Glutamatergic neuron (in vitro differentiated cells): ENCODE data around the gene WDFY4. TPM values are rescaled to one million over a fixed set of nuclear protein-coding genes. Genes with fewer than 3 reads are reported as not detected.

Experiments
- DNase-seq: peaks from one replicate; pipeline ENCODE4 v3.0.0; 2022
- H3K27ac Mint-ChIP-seq: one replicate; pipeline ENCODE4 v1.8.0; 2020; ENCODE audit warnings: mild to moderate bottlenecking, mixed read lengths, inconsistent platforms; ENCODE audit not compliant: unreplicated experiment
- H3K27me3 Mint-ChIP-seq: one replicate; pipeline ENCODE4 v1.8.0; 2020; ENCODE audit warnings: mild to moderate bottlenecking, moderate library complexity, mixed read lengths, inconsistent platforms; ENCODE audit not compliant: unreplicated experiment
- H3K36me3 Mint-ChIP-seq: one replicate; pipeline ENCODE4 v1.8.0; 2020; ENCODE audit warnings: mild to moderate bottlenecking, mixed read lengths, inconsistent platforms; ENCODE audit not compliant: unreplicated experiment
- H3K4me1 Mint-ChIP-seq: one replicate; pipeline ENCODE4 v1.8.0; 2020; ENCODE audit warnings: mild to moderate bottlenecking, low read depth, mixed read lengths, inconsistent platforms; ENCODE audit not compliant: unreplicated experiment
- H3K4me3 Mint-ChIP-seq: one replicate; pipeline ENCODE4 v1.8.0; 2020; ENCODE audit warnings: mild to moderate bottlenecking, mixed read lengths, inconsistent platforms; ENCODE audit not compliant: unreplicated experiment
- H3K9me3 Mint-ChIP-seq: one replicate; pipeline ENCODE4 v1.8.0; 2020; ENCODE audit warnings: mild to moderate bottlenecking, moderate library complexity, mixed read lengths, inconsistent platforms; ENCODE audit not compliant: unreplicated experiment
- CTCF ChIP-seq: fragments of 200-600 bp; sonication (generic); IDR thresholded peaks from one replicate; pipeline ENCODE4 v1.5.0; 2021; ENCODE audit not compliant: partially characterized antibody, unreplicated experiment
- total RNA-seq: library from RNA; stranded (reverse); fragmentation: NEBNext Ultra II Directional; extraction: Animal tissue kit (Norgen Biotek cat#: 25700); gene quantifications from one replicate; pipeline ENCODE4 v1.2.1, GENCODE V29; 2021; ENCODE audit not compliant: unreplicated experiment

WDFY4 gene
- total RNA-seq, 1 donor from 2014 or later = not detected

DNA sequence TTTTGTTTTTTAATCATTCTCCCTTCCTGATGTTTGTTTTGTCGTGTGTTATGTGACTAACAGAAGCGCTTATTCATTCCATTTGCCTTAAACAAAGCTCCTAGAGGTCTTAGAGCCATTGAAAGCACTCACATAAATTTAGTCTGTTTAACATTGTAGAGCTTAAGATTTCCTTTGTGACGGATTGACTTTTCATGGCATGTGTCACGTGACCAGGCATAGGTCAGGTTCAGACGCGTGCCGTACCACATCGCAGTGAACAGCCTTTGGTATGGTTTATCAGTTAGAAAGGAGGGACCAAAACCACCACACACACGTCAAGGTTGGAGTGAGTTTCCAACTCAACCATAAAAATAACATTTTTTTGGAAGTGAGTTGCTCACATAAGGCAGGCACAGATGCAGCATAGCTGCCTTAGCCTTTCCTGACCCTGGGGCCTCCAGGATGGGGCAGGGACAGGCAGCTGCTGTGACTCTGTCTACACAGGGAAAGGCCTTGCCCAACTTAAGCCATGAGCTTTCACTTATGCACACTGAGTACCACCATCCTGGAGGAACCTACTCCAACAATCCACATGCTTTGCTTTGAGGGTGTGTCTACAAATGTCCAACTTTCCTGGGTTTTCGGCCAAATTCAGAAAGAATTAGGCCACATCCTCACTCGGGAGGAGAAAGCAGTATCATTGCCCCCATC is 55.5 kb downstream of the WDFY4 start:
- Mint-ChIP-seq H3K36me3 (no peaks in the 10 kb centered on the region), H3K9me3 (peaks cover 2% of the 10 kb centered on the region), H3K4me1 (no peaks in the 10 kb centered on the region), H3K4me3 (no peak overlapping the region), H3K27ac (no peak overlapping the region), H3K27me3 (peaks cover 7% of the 10 kb centered on the region)
- DNase-seq = no peak
- no peak for TF ChIP-seq CTCF

DNA sequence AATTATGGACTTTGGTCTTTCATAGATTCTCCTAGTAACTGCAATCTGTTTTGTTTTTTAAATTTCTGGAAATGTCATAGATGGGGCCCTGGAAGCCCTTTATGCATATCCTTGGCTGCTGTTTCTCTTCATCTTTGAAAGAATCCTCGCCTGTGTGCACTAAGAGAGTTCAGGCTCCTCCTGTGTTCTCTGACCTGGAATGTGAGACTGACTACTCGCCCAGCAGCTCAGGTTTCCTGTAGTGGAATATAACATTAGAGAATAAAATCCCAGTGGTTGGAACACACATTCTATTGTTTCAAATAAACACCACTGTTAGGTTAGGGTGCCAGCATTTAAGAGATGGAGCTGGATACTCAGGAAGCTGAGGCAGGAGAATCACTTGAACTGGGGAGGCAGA is 56.3 kb downstream of the WDFY4 start:
- Mint-ChIP-seq H3K27me3 (peaks cover 7% of the 10 kb centered on the region), H3K4me1 (no peaks in the 10 kb centered on the region), H3K36me3 (no peaks in the 10 kb centered on the region), H3K9me3 (peaks cover 2% of the 10 kb centered on the region), H3K4me3 (no peak overlapping the region), H3K27ac (no peak overlapping the region)
- no peak for TF ChIP-seq CTCF
- no peak for DNase-seq

DNA sequence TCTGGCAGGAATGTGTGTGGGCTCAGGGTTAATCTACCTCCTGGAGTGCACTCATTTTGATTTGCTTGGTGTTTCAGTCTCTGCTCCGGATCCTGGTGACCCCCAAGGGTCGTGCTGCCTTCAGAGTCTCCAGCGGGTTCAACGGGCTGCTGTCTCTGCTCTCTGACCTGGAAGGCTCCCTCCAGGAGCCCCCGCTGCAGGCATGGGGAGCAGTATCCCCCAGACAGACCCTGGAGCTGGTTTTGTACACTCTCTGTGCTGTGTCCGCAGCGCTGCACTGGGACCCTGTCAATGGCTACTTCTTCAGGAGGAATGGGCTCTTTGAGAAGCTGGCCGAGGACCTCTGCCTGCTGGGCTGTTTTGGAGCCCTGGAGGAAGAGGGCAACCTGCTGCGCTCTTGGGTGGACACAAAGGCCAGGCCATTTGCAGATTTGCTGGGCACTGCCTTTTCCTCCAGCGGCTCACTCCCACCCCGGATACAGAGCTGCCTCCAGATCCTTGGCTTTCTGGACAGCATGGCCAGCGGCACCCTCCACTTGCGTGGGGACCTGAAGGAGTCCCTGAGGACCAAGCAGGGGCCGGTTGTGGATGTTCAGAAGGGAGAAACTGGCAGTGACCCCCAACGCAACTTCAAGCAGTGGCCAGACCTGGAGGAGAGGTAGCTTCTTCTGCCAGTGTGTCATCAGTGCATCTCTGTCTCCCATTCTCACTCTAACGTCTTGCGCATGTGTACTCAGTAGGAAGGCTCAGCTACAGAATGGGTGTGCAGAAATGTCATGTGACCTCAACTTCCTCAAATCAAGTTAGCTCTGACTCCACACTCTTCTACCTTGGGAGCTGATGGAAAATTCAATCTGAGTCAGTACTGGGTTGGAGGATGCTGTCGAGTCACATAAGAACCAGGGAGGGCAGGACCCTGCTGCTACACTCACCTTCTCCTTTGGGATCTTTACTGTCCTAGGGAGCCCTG is 58.5 kb downstream of the WDFY4 start:
- DNase-seq = no peak
- no peak for TF ChIP-seq CTCF
- H3K4me1 Mint-ChIP-seq = no peaks in the 10 kb centered on the region
- H3K9me3 Mint-ChIP-seq = peaks cover 4% of the 10 kb centered on the region
- H3K36me3 Mint-ChIP-seq = peaks cover 9% of the 10 kb centered on the region
- no peak overlapping the region for H3K4me3 Mint-ChIP-seq
- no peak overlapping the region for H3K27ac Mint-ChIP-seq
- H3K27me3 Mint-ChIP-seq = peaks cover 7% of the 10 kb centered on the region

DNA sequence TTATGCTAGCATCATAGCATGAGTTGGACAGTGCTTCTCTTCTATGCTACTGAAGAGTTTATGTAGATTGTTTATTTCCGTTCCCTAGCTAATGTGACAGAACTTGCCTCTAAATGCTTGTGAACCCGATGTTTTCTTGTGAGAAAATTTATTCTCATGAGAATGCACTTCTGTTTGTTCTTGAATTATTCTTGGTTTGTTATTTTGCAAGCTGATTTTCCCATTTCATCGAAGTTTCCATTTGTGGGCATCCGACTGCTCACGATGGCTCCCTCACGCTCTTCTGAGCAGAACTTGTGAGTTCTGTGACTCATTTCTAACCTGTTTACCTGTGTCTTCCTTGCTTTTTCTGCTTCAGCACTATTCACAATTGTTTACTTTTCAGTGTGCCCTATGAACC is 59.9 kb downstream of the WDFY4 start:
- peaks cover 2% of the 10 kb centered on the region for H3K9me3 Mint-ChIP-seq
- DNase-seq = no peak
- no peak overlapping the region for H3K4me3 Mint-ChIP-seq
- H3K4me1 Mint-ChIP-seq = no peaks in the 10 kb centered on the region
- peaks cover 9% of the 10 kb centered on the region for H3K36me3 Mint-ChIP-seq
- no peak overlapping the region for H3K27ac Mint-ChIP-seq
- TF ChIP-seq CTCF = no peak
- H3K27me3 Mint-ChIP-seq = peaks cover 7% of the 10 kb centered on the region
